ENCODE results near the gene CADM4. TPM values are rescaled to one million over a fixed set of nuclear protein-coding genes. Genes with fewer than 3 reads are reported as not detected.
"Not testable (repeated sequence)": the region's sequence is repeated elsewhere in the genome, so short reads cannot be mapped to it uniquely, and the experiment has no call there.

CADM4 gene
- total RNA-seq, 1 donor from 2014 or later = 3.5 TPM

GRCh38 chr19:43636121-43636683, 3.4 kb downstream of the CADM4 start:
- Histone ChIP-seq H3K27ac (no peak overlapping the region), H3K4me3 (no peak overlapping the region), H3K4me1 (peaks cover 0 to 7% of the 10 kb centered on the region in 2 donors)

GRCh38 chr19:43635561-43635940, 4.1 kb downstream of the CADM4 start:
- intact Hi-C loops (cut with DNase I); H3K9me3 ChIP-seq; H3K36me3 ChIP-seq; DNase-seq (ENCODE audit: low spot score in 2 of 2); H3K4me1 ChIP-seq; H3K27me3 ChIP-seq; H3K4me3 ChIP-seq; H3K27ac ChIP-seq: not testable (repeated sequence)

More at GRCh38 chr19:43636121-43636683, 3.4 kb downstream of the CADM4 start:
- Histone ChIP-seq H3K36me3 (no peaks in the 10 kb centered on the region), H3K27me3 (no peaks in the 10 kb centered on the region), H3K9me3 (no peaks in the 10 kb centered on the region)
- no peak for DNase-seq (ENCODE audit: low spot score in 2 of 2)
- intact Hi-C loops (cut with DNase I) = no loop called here
- no peak for TF ChIP-seq CTCF (IDR thresholded peaks at IDR 0.05)

GRCh38 chr19:43634872-43635560, 4.6 kb downstream of the CADM4 start:
- Histone ChIP-seq H3K27ac (no peak overlapping the region), H3K9me3 (no peaks in the 10 kb centered on the region), H3K27me3 (no peaks in the 10 kb centered on the region), H3K4me1 (peaks cover 0 to 2% of the 10 kb centered on the region in 2 donors), H3K36me3 (no peaks in the 10 kb centered on the region), H3K4me3 (no peak overlapping the region)
- no peak for TF ChIP-seq CTCF (IDR thresholded peaks at IDR 0.05)
- no peak for DNase-seq (ENCODE audit: low spot score in 2 of 2)
- intact Hi-C loops (cut with DNase I) = no loop called here

- Histone ChIP-seq H3K4me3 (no peak overlapping the region), H3K27ac (no peak overlapping the region)
These were observed 5.2 kb downstream of the CADM4 start for GRCh38 chr19:43634506-43634871.

GRCh38 chr19:43634068-43634467, 5.6 kb downstream of the CADM4 start:
- Histone ChIP-seq H3K9me3 (no peaks in the 10 kb centered on the region), H3K27ac (no peak overlapping the region), H3K4me1 (no peaks in the 10 kb centered on the region), H3K4me3 (no peak overlapping the region), H3K27me3 (no peaks in the 10 kb centered on the region), H3K36me3 (no peaks in the 10 kb centered on the region)
- no peak for TF ChIP-seq CTCF (IDR thresholded peaks at IDR 0.05)
- DNase-seq (ENCODE audit: low spot score in 2 of 2) = no peak
- intact Hi-C loops (cut with DNase I) = no loop called here

More at GRCh38 chr19:43634506-43634871, 5.2 kb downstream of the CADM4 start:
- intact Hi-C loops (cut with DNase I) = no loop called here
- Histone ChIP-seq H3K27me3 (no peaks in the 10 kb centered on the region), H3K4me1 (no peaks in the 10 kb centered on the region), H3K9me3 (no peaks in the 10 kb centered on the region), H3K36me3 (no peaks in the 10 kb centered on the region)
- DNase-seq (ENCODE audit: low spot score in 2 of 2) = no peak
- no peak for TF ChIP-seq CTCF (IDR thresholded peaks at IDR 0.05)

- no peak overlapping the region for H3K27ac ChIP-seq
These were observed 6.1 kb downstream of the CADM4 start for GRCh38 chr19:43633520-43633919.

More at GRCh38 chr19:43633520-43633919, 6.1 kb downstream of the CADM4 start:
- no peaks in the 10 kb centered on the region for H3K4me1 ChIP-seq
- no peak overlapping the region for H3K4me3 ChIP-seq
- H3K36me3 ChIP-seq = no peaks in the 10 kb centered on the region
- TF ChIP-seq CTCF (IDR thresholded peaks at IDR 0.05) = no peak
- intact Hi-C loops (cut with DNase I) = no loop called here
- no peak for DNase-seq (ENCODE audit: low spot score in 2 of 2)
- H3K9me3 ChIP-seq = no peaks in the 10 kb centered on the region
- H3K27me3 ChIP-seq = no peaks in the 10 kb centered on the region

Measured in ascending aorta (tissue), 2 donors.